Mesothelial cell of epicardium (in vitro differentiated cells): ENCODE data around the gene LRFN3. TPM values are rescaled to one million over a fixed set of nuclear protein-coding genes. Genes with fewer than 3 reads are reported as not detected.
A peak's percentile ranks its signal among the peaks of the same experiment; 100 is the strongest.

Experiments used
- DNase-seq, 2 experiments: peaks; one replicate each; pipeline ENCODE4 v3.0.0; 2021; ENCODE audit warnings: low spot score in 2 of 2; ENCODE audit not compliant: unreplicated experiment in 2 of 2
- H3K27ac Mint-ChIP-seq: 2 replicates; pipeline ENCODE4 v1.8.0; 2021; ENCODE audit warnings: mixed read lengths
- H3K27me3 Mint-ChIP-seq: 2 replicates; pipeline ENCODE4 v1.8.0; 2021; ENCODE audit warnings: low read depth, mixed read lengths
- H3K36me3 Mint-ChIP-seq: 2 replicates; pipeline ENCODE4 v1.8.0; 2021; ENCODE audit warnings: mixed read lengths
- H3K4me1 Mint-ChIP-seq: 2 replicates; pipeline ENCODE4 v1.8.0; 2021; ENCODE audit warnings: mixed read lengths
- H3K4me3 Mint-ChIP-seq: 2 replicates; pipeline ENCODE4 v1.8.0; 2021; ENCODE audit warnings: mild to moderate bottlenecking, moderate library complexity, mixed read lengths
- H3K9me3 Mint-ChIP-seq: 2 replicates; pipeline ENCODE4 v1.8.0; 2021; ENCODE audit warnings: mixed read lengths
- total RNA-seq: library from RNA; stranded (reverse); gene quantifications from 3 replicates; pipeline ENCODE4 v1.2.1, GENCODE V29; 2021
- TF ChIP-seq, protein P1 (sequence below): fragments of 200-600 bp; sonication (generic); IDR thresholded peaks from one replicate; pipeline ENCODE4 v1.5.0; 2021; ENCODE audit warnings: antibody characterized with exemption; ENCODE audit not compliant: unreplicated experiment

LRFN3 gene
- total RNA-seq, 1 donor from 2014 or later = 25.7 TPM

DNA sequence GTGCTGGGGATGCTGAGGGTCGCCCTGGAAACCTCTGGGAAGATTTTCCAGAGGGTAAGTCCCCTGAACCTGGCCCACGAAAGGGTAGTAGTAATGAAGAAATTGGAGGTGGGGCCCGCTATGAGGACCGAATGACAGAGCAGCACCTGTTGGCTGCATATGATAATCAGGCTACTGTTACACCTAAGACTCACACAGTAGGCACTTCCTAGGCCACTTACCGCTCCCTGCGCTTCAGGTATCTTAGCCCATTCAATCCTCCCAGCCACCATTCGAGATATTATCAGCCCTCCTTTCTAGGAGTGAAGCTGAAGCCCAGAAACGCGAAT is 4.3 kb upstream of the LRFN3 start:
- Mint-ChIP-seq H3K9me3 (no peaks in the 10 kb centered on the region), H3K4me1 (peaks cover 15% of the 10 kb centered on the region), H3K36me3 (no peaks in the 10 kb centered on the region), H3K27ac (no peak overlapping the region), H3K27me3 (no peaks in the 10 kb centered on the region), H3K4me3 (peak overlapping the region; percentile 36)
- TF ChIP-seq, protein P1, sequence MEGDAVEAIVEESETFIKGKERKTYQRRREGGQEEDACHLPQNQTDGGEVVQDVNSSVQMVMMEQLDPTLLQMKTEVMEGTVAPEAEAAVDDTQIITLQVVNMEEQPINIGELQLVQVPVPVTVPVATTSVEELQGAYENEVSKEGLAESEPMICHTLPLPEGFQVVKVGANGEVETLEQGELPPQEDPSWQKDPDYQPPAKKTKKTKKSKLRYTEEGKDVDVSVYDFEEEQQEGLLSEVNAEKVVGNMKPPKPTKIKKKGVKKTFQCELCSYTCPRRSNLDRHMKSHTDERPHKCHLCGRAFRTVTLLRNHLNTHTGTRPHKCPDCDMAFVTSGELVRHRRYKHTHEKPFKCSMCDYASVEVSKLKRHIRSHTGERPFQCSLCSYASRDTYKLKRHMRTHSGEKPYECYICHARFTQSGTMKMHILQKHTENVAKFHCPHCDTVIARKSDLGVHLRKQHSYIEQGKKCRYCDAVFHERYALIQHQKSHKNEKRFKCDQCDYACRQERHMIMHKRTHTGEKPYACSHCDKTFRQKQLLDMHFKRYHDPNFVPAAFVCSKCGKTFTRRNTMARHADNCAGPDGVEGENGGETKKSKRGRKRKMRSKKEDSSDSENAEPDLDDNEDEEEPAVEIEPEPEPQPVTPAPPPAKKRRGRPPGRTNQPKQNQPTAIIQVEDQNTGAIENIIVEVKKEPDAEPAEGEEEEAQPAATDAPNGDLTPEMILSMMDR = no peak
- DNase-seq = no peak

- TF ChIP-seq, protein P1 = no peak
- H3K27me3 Mint-ChIP-seq = no peaks in the 10 kb centered on the region
- no peaks in the 10 kb centered on the region for H3K36me3 Mint-ChIP-seq
- H3K4me3 Mint-ChIP-seq = no peak overlapping the region
- DNase-seq = no peak
- H3K27ac Mint-ChIP-seq = no peak overlapping the region
- H3K4me1 Mint-ChIP-seq = peaks cover 20% of the 10 kb centered on the region
- H3K9me3 Mint-ChIP-seq = no peaks in the 10 kb centered on the region
Observed at GRCh38 chr19:35932291-35932936, 3.8 kb upstream of the LRFN3 start.

DNA sequence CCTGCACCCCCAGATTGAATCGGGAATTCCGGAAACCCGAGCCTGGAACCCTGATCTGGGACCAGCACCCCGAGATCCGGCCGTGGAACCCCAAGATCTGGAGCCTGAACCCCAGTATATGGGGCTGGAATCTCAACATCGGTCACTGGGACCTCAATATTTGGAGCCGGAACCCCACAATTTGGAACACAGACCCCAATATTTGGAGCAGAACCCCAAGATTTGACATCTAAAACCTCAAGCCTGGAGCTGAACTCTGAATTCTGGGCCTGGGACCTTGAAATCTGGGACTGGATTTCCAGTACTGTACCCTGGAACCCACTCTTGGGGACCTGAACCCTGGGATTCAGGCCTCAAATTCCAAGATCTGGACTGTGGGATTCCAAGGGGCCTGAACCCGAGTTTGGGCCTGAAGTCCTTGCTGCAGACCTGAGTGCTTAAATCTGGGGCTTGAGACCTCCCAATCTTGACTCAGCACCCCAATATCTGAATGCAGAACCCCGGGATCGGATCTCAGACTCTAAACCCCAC is 629 bp downstream of the LRFN3 start:
- H3K9me3 Mint-ChIP-seq = no peaks in the 10 kb centered on the region

DNA sequence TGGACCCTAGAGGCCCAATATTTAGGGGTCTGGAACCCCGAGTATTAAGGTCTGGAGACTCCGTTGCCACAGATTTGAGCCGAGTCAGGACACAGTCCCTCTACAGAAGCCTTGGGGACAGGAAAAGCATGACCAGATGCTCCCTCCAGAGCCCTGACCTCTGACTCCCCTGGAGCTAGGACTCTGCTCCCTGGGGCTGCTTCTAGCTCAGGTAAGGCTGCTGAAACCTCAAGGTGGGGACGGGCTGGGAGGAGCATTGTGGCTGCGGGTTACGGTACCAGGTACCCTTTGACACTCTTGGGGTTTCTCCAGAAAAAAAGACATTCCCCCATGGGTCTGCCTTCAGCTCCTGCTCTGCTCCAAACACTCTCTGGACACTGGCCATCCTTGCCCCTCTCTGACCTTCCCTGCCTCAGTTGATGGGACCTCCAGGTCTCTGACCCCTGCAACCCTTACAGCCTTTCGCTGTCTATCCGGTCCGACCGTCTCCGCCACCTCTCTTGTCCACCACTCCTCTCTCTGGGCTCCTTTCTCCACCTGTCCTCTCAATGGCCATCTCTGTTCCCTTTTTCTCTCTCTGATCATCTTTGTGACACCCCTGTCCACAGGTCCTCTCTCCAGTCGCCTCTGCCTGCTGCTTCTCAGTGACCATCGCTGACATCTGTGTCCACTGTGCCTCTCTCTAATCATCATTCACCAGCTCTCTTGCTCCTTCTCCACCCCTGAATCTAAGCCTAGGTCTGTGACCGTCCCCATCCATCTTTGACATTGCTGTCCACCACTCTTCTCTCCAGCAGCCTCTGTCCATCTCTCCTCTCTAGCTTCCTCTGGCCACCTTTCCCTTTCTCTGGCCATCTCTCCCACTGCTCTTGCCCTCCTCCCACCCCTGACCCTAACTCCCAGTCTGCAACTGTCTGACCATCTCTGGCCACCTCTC is 1.4 kb downstream of the LRFN3 start:
- Mint-ChIP-seq H3K9me3 (no peaks in the 10 kb centered on the region), H3K27me3 (no peaks in the 10 kb centered on the region), H3K36me3 (peaks cover 9% of the 10 kb centered on the region), H3K27ac (peak overlapping the region; percentile 54), H3K4me1 (peaks cover 28% of the 10 kb centered on the region), H3K4me3 (peak overlapping the region; percentile 68)
- DNase-seq = no peak
- TF ChIP-seq, protein P1 = no peak

More for the DNA sequence above, 629 bp downstream of the LRFN3 start:
- Mint-ChIP-seq H3K36me3 (peaks cover 6% of the 10 kb centered on the region), H3K4me3 (peak overlapping the region; percentile 68), H3K27me3 (no peaks in the 10 kb centered on the region), H3K27ac (peak overlapping the region; percentile 40), H3K4me1 (peaks cover 28% of the 10 kb centered on the region)
- TF ChIP-seq, protein P1 = no peak
- DNase-seq = no peak

GRCh38 chr19:35938282-35939224 is 2.4 kb downstream of the LRFN3 start:
- H3K36me3 Mint-ChIP-seq = peaks cover 16% of the 10 kb centered on the region
- TF ChIP-seq, protein P1 = no peak
- DNase-seq = no peak
- peaks cover 28% of the 10 kb centered on the region for H3K4me1 Mint-ChIP-seq
- no peaks in the 10 kb centered on the region for H3K9me3 Mint-ChIP-seq
- no peaks in the 10 kb centered on the region for H3K27me3 Mint-ChIP-seq
- H3K27ac Mint-ChIP-seq = no peak overlapping the region
- H3K4me3 Mint-ChIP-seq = peak overlapping the region; percentile 68
